Upper lobe of right lung (tissue), 1 donor: ENCODE results near the gene TCFL5. TPM values are rescaled to one million over a fixed set of nuclear protein-coding genes. Genes with fewer than 3 reads are reported as not detected.

Experiments
- ATAC-seq: fragments of 200-7000 bp; cut with Tn5 transposase; one replicate; pipeline ENCODE4 v1.9.1; 2020; ENCODE audit warnings: mild to moderate bottlenecking, moderate library complexity
- DNase-seq: peaks from one replicate; pipeline ENCODE4 v3.0.0-alpha.2; 2020
- H3K27ac ChIP-seq: fragments of 200-600 bp; one replicate; pipeline ENCODE4 v1.8.0; 2022
- H3K27me3 ChIP-seq: fragments of 200-600 bp; one replicate; pipeline ENCODE4 v1.8.0; 2022; ENCODE audit warnings: mild to moderate bottlenecking
- H3K36me3 ChIP-seq: fragments of 200-600 bp; one replicate; pipeline ENCODE4 v1.8.0; 2022
- H3K4me1 ChIP-seq: fragments of 200-600 bp; one replicate; pipeline ENCODE4 v1.8.0; 2022
- H3K4me3 ChIP-seq: fragments of 200-600 bp; one replicate; pipeline ENCODE4 v1.8.0; 2022; ENCODE audit warnings: mild to moderate bottlenecking
- H3K9me3 ChIP-seq: fragments of 200-600 bp; one replicate; pipeline ENCODE4 v1.8.0; 2022
- CTCF ChIP-seq: fragments of 200-600 bp; IDR thresholded peaks from one replicate; pipeline ENCODE4 v1.8.0; 2022; ENCODE audit warnings: antibody characterized with exemption
- intact Hi-C: fragments of 100-400 bp; cut with DNase I; formaldehyde crosslinking; loops from one replicate; pipeline ENCODE4 v1.11.0; 2022
- total RNA-seq: library from RNA; stranded (reverse); fragmentation: NEBNext Ultra II Directional; extraction: Animal tissue kit (Norgen Biotek cat#: 25700); gene quantifications from one replicate; pipeline ENCODE4 v1.2.1, GENCODE V29; 2021
- donor health status: DM: no; HTN: yes; CAD: no; lungs with severe emphysema.

Gene TCFL5
- total RNA-seq, 1 donor from 2014 or later = 7.8 TPM

- Histone ChIP-seq H3K9me3 (no peaks in the 10 kb centered on the region), H3K4me3 (no peak overlapping the region), H3K27ac (no peak overlapping the region), H3K36me3 (no peaks in the 10 kb centered on the region), H3K4me1 (no peaks in the 10 kb centered on the region), H3K27me3 (no peaks in the 10 kb centered on the region)
- intact Hi-C loops = no loop called here
- no peak for TF ChIP-seq CTCF
- ATAC-seq (peak; percentile 6), DNase-seq (no peak)
Observed at GRCh38 chr20:62840244-62841197, 21.1 kb downstream of the TCFL5 start.

- Histone ChIP-seq H3K27ac (no peak overlapping the region), H3K9me3 (no peaks in the 10 kb centered on the region), H3K4me3 (no peak overlapping the region), H3K4me1 (no peaks in the 10 kb centered on the region), H3K27me3 (no peaks in the 10 kb centered on the region), H3K36me3 (no peaks in the 10 kb centered on the region)
- TF ChIP-seq CTCF = no peak
- intact Hi-C loops = no loop called here
- DNase-seq = no peak
- ATAC-seq = no peak
Observed at GRCh38 chr20:62839816-62840215, 21.8 kb downstream of the TCFL5 start.

GRCh38 chr20:62839261-62839660, 22.4 kb downstream of the TCFL5 start:
- no peaks in the 10 kb centered on the region for H3K4me1 ChIP-seq
- H3K4me3 ChIP-seq = no peak overlapping the region
- DNase-seq = no peak
- TF ChIP-seq CTCF = no peak
- no peaks in the 10 kb centered on the region for H3K9me3 ChIP-seq
- H3K27me3 ChIP-seq = no peaks in the 10 kb centered on the region
- no peak overlapping the region for H3K27ac ChIP-seq
- no peaks in the 10 kb centered on the region for H3K36me3 ChIP-seq
- no peak for ATAC-seq
- intact Hi-C loops = no loop called here

- ATAC-seq (peak; percentile 58), DNase-seq (peak; percentile 78)
- intact Hi-C loops = no loop called here
- Histone ChIP-seq H3K36me3 (no peaks in the 10 kb centered on the region), H3K27me3 (no peaks in the 10 kb centered on the region), H3K4me3 (no peak overlapping the region), H3K27ac (no peak overlapping the region), H3K4me1 (no peaks in the 10 kb centered on the region), H3K9me3 (no peaks in the 10 kb centered on the region)
- TF ChIP-seq CTCF = no peak
Observed at GRCh38 chr20:62838128-62838891, 23.3 kb downstream of the TCFL5 start.

GRCh38 chr20:62837790-62838127, 23.9 kb downstream of the TCFL5 start:
- DNase-seq (no peak), ATAC-seq (no peak)
- Histone ChIP-seq H3K9me3 (no peaks in the 10 kb centered on the region), H3K4me3 (no peak overlapping the region), H3K27ac (no peak overlapping the region), H3K27me3 (no peaks in the 10 kb centered on the region), H3K36me3 (no peaks in the 10 kb centered on the region), H3K4me1 (no peaks in the 10 kb centered on the region)
- intact Hi-C loops = no loop called here
- TF ChIP-seq CTCF = no peak
